Right forelimb (tissue), 1 donor: ENCODE results near the gene PCDHGA1.
A peak's percentile ranks its signal among the peaks of the same experiment; 100 is the strongest.

Experiments used
- DNase-seq: peaks from one replicate; pipeline ENCODE4 v3.0.0-alpha.2; 2018

Gene PCDHGA1

GRCh38 chr5:141493500-141494422 lies 163.4 kb downstream of the PCDHGA1 start:
- no peak for DNase-seq

GRCh38 chr5:141494761-141495452 lies 164.6 kb downstream of the PCDHGA1 start:
- no peak for DNase-seq

- DNase-seq = no peak
Observed at GRCh38 chr5:141495453-141495811, 165.1 kb downstream of the PCDHGA1 start.

- no peak for DNase-seq
Observed at GRCh38 chr5:141496038-141496437, 165.7 kb downstream of the PCDHGA1 start.

GRCh38 chr5:141501761-141502160 lies 171.4 kb downstream of the PCDHGA1 start:
- no peak for DNase-seq

GRCh38 chr5:141503681-141504080 lies 173.4 kb downstream of the PCDHGA1 start:
- no peak for DNase-seq

GRCh38 chr5:141504216-141504615 lies 173.9 kb downstream of the PCDHGA1 start:
- DNase-seq = no peak

- DNase-seq = no peak
Observed at GRCh38 chr5:141506381-141507155, 176.3 kb downstream of the PCDHGA1 start.

GRCh38 chr5:141507387-141508091 lies 177.2 kb downstream of the PCDHGA1 start:
- peak; percentile 81 for DNase-seq

- peak; percentile 71 for DNase-seq
Observed at GRCh38 chr5:141508440-141508797, 178.1 kb downstream of the PCDHGA1 start.

GRCh38 chr5:141508798-141509611 lies 178.7 kb downstream of the PCDHGA1 start:
- DNase-seq = peak; percentile 83

- no peak for DNase-seq
Observed at GRCh38 chr5:141510160-141510559, 179.8 kb downstream of the PCDHGA1 start.

GRCh38 chr5:141510850-141511601 lies 180.7 kb downstream of the PCDHGA1 start:
- no peak for DNase-seq

- DNase-seq = no peak
Observed at GRCh38 chr5:141511771-141512325, 181.5 kb downstream of the PCDHGA1 start.

GRCh38 chr5:141512390-141512910 lies 182.1 kb downstream of the PCDHGA1 start:
- peak; percentile 82 for DNase-seq

- peak; percentile 85 for DNase-seq
Observed at GRCh38 chr5:141512911-141513626, 182.8 kb downstream of the PCDHGA1 start.

GRCh38 chr5:141513627-141514329 lies 183.5 kb downstream of the PCDHGA1 start:
- peak; percentile 91 for DNase-seq

GRCh38 chr5:141514330-141515133 lies 184.2 kb downstream of the PCDHGA1 start:
- DNase-seq = no peak
